CD8-positive, alpha-beta memory T cell (primary cell): Measurements from ENCODE around the gene TAAR9. TPM values are rescaled to one million over a fixed set of nuclear protein-coding genes. Genes with fewer than 3 reads are reported as not detected.

ENCODE experiments used
- CTCF ChIA-PET: fragments of 350-600 bp; sonication (Branson Sonifier 250); formaldehyde crosslinking; loops from one replicate; lab custom pipeline; 2021; ENCODE audit warnings: antibody characterized with exemption; lab: Charles Lee
- POLR2A ChIA-PET: fragments of 350-600 bp; sonication (Branson Sonifier 250); formaldehyde crosslinking; loops from one replicate; lab custom pipeline; 2021; ENCODE audit warnings: antibody characterized with exemption; lab: Charles Lee
- DNase-seq, 5 donors: peaks; one replicate each; pipeline versions ENCODE4 v3.0.0 to v3.0.0-alpha.2; 2020 to 2022; ENCODE audit warnings: mixed read lengths in 1 of 5
- H3K27ac ChIP-seq: one replicate; pipeline ENCODE4 v1.7.0; 2013; ENCODE audit warnings: low read depth, mild to moderate bottlenecking, low read length, moderate library complexity
- H3K27me3 ChIP-seq: 2 replicates; pipeline ENCODE4 v1.7.0; 2013; ENCODE audit warnings: low read length, mild to moderate bottlenecking; ENCODE audit not compliant: insufficient read depth, poor library complexity, severe bottlenecking
- H3K36me3 ChIP-seq: 2 replicates; pipeline ENCODE4 v1.7.0; 2013; ENCODE audit warnings: mild to moderate bottlenecking, low read length, moderate library complexity; ENCODE audit not compliant: insufficient read depth
- H3K4me1 ChIP-seq: 2 replicates; pipeline ENCODE4 v1.7.0; 2013; ENCODE audit warnings: mild to moderate bottlenecking, low read length, moderate library complexity; ENCODE audit not compliant: insufficient read depth
- H3K4me3 ChIP-seq: 2 replicates; pipeline ENCODE4 v1.7.0; 2013; ENCODE audit warnings: mild to moderate bottlenecking, low read length
- H3K9me3 ChIP-seq: 2 replicates; pipeline ENCODE4 v1.7.0; 2013; ENCODE audit warnings: mild to moderate bottlenecking, low read length
- H3K27ac Mint-ChIP-seq, 8 donors: one replicate each; pipeline ENCODE4 v1.8.0; 2020 to 2021; ENCODE audit warnings: mixed read lengths in 8 of 8, mild to moderate bottlenecking in 6 of 8, inconsistent platforms in 3 of 8, moderate library complexity in 3 of 8
- H3K27me3 Mint-ChIP-seq, 2 donors: one replicate each; pipeline ENCODE4 v1.8.0; 2020 to 2021; ENCODE audit warnings: mixed read lengths in 2 of 2, mild to moderate bottlenecking in 1 of 2, moderate library complexity in 1 of 2
- H3K36me3 Mint-ChIP-seq, 3 donors: one replicate each; pipeline ENCODE4 v1.8.0; 2020 to 2021; ENCODE audit warnings: mixed read lengths in 3 of 3, inconsistent platforms in 1 of 3, mild to moderate bottlenecking in 1 of 3
- H3K4me1 Mint-ChIP-seq, 3 donors: one replicate each; pipeline ENCODE4 v1.8.0; 2020 to 2021; ENCODE audit warnings: mixed read lengths in 3 of 3, inconsistent platforms in 1 of 3, mild to moderate bottlenecking in 1 of 3
- H3K4me3 Mint-ChIP-seq, 7 donors: one replicate each; pipeline ENCODE4 v1.8.0; 2020 to 2021; ENCODE audit warnings: mixed read lengths in 7 of 7, mild to moderate bottlenecking in 6 of 7, moderate library complexity in 4 of 7, inconsistent platforms in 2 of 7
- H3K9me3 Mint-ChIP-seq, 5 donors: one replicate each; pipeline ENCODE4 v1.8.0; 2020 to 2022; ENCODE audit warnings: mixed read lengths in 5 of 5, mild to moderate bottlenecking in 3 of 5, moderate library complexity in 2 of 5, inconsistent platforms in 1 of 5
- polyA plus RNA-seq: library from polyadenylated mRNA; unstranded; fragments of 300-500 nt; fragmentation: Illumina TruSeq; gene quantifications from one replicate; pipeline ENCODE4 v1.2.3, GENCODE V29; 2021
- total RNA-seq, 2 experiments: library from RNA; stranded (reverse); gene quantifications; one replicate each; pipeline ENCODE4 v1.2.3, GENCODE V29; 2021

The TAAR9 gene
- total and polyA plus RNA-seq, 3 experiments from 2014 or later = not detected

- POLR2A ChIA-PET = interaction anchor here (1.1 kb wide), 1 partner anchor 17 kb away, joined by 4 read pairs; no protein-coding TSS in a partner anchor
- Mint-ChIP-seq H3K36me3 (peaks cover 18 to 44% (median 37%) of the 10 kb centered on the region in 3 donors), H3K27ac (peak overlapping the region in 1 of 8 donors; percentile 8), H3K9me3 (peaks cover 0 to 2% (median 0%) of the 10 kb centered on the region in 5 donors), H3K4me1 (peaks cover 51 to 65% (median 59%) of the 10 kb centered on the region in 3 donors), H3K4me3 (peak overlapping the region in 2 of 7 donors; percentile 23 to 31), H3K27me3 (no peaks in the 10 kb centered on the region)
- no peak for DNase-seq
- H3K27ac ChIP-seq = no peak overlapping the region
- H3K4me1 ChIP-seq = peaks cover 9% of the 10 kb centered on the region
- CTCF ChIA-PET = interaction anchor here (0.9 to 2.0 kb wide), 4 partner anchors 17 to 1601 kb away, joined by 3 to 5 read pairs (median 4); partner anchors contain the start of gene STX7
- H3K9me3 ChIP-seq = no peaks in the 10 kb centered on the region
- no peaks in the 10 kb centered on the region for H3K27me3 ChIP-seq
- H3K4me3 ChIP-seq = no peak overlapping the region
- H3K36me3 ChIP-seq = no peaks in the 10 kb centered on the region
Observed at GRCh38 chr6:132495604-132496079, 42.4 kb upstream of the TAAR9 start.

DNA sequence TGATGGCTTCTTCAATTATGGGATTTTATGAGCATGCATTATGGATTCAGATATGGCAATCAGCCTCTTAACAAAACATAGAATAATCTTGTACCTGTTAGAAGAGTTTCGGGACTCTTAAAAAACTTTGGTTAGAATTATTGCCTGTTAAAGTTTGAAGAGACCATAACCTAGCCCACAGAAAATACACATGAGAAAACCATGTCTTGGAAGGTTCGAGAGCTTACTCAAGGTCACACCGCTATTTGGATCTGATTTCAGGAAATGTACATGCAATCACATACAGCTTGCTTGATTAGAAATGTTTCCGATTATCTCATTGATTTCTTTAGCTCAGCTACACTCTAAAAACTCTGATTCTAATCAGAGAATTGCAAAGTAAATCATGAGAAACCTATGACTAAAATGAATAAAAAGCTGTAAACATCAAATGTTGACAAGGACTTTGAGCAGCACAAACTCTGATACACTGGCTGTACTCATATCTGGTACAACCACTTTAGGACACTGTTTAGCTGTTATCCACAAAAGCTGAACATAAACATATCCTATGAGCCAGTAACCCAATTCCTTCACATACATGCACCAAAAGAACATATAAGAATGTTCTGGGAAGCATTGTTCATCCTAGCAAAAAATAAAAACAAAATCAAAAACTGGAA lies 41.4 kb upstream of the TAAR9 start:
- H3K4me3 Mint-ChIP-seq = peak overlapping the region in 1 of 7 donors; percentile 4
- H3K27ac ChIP-seq = no peak overlapping the region
- CTCF ChIA-PET = interaction anchor here (1.1 to 2.0 kb wide), 3 partner anchors 16 to 299 kb away, joined by 3 to 5 read pairs (median 4); partner anchors contain the start of gene STX7
- peaks cover 0 to 2% (median 0%) of the 10 kb centered on the region in 5 donors for H3K9me3 Mint-ChIP-seq
- H3K36me3 ChIP-seq = no peaks in the 10 kb centered on the region
- H3K27ac Mint-ChIP-seq = no peak overlapping the region
- no peak for DNase-seq
- H3K4me1 Mint-ChIP-seq = peaks cover 55 to 70% (median 64%) of the 10 kb centered on the region in 3 donors
- no peaks in the 10 kb centered on the region for H3K9me3 ChIP-seq
- no peak overlapping the region for H3K4me3 ChIP-seq
- no peaks in the 10 kb centered on the region for H3K27me3 ChIP-seq
- no peaks in the 10 kb centered on the region for H3K27me3 Mint-ChIP-seq
- peaks cover 22 to 52% (median 42%) of the 10 kb centered on the region in 3 donors for H3K36me3 Mint-ChIP-seq
- H3K4me1 ChIP-seq = peaks cover 2% of the 10 kb centered on the region
- POLR2A ChIA-PET = no interaction called here

DNA sequence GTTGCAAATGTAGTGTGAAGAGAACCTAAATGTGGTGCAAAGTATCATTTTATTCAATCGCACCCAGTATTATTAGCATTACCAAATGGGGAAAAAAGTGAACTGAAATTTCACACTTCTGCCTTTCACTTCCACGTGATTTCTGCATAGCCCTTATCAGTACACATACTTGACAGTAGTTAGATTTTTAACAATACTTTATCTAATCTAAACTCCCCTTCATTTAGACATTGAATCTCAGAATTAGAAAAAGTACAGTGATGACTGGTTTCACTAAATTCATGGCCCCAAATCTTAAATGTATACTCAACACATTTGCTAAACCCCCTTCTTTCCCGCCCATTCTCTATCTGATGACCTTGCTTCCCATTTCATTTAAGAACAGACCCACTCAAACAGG lies 39.4 kb upstream of the TAAR9 start:
- no peak for DNase-seq
- Histone ChIP-seq H3K27ac (no peak overlapping the region), H3K4me3 (no peak overlapping the region), H3K4me1 (no peaks in the 10 kb centered on the region), H3K36me3 (no peaks in the 10 kb centered on the region), H3K9me3 (no peaks in the 10 kb centered on the region), H3K27me3 (no peaks in the 10 kb centered on the region)
- H3K27ac Mint-ChIP-seq = no peak overlapping the region
- peaks cover 55 to 70% (median 64%) of the 10 kb centered on the region in 3 donors for H3K4me1 Mint-ChIP-seq
- no peak overlapping the region for H3K4me3 Mint-ChIP-seq
- CTCF ChIA-PET = no interaction called here
- no peaks in the 10 kb centered on the region for H3K27me3 Mint-ChIP-seq
- POLR2A ChIA-PET = no interaction called here
- peaks cover 0 to 2% (median 0%) of the 10 kb centered on the region in 5 donors for H3K9me3 Mint-ChIP-seq
- H3K36me3 Mint-ChIP-seq = peaks cover 15 to 61% (median 45%) of the 10 kb centered on the region in 3 donors

DNA sequence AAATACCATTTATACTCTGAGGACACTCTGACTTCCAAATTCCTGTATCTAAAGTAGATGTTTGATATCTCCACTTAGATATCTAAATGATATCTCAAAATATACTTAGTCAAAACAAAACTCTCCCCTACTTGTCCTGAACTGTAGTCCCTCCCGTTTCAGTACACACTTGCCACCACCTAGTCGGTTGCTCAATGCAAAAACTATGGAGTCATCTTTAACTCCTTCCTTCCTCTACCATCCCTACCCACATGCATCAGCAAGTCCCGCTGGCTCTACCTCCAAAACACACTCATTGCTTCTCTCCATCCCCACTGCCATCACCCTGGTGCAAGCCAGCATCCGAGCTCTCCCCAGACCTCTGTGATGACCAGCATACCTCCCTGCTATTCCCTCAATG lies 38.3 kb upstream of the TAAR9 start:
- peaks cover 13 to 56% (median 37%) of the 10 kb centered on the region in 3 donors for H3K36me3 Mint-ChIP-seq
- DNase-seq = no peak
- Histone ChIP-seq H3K9me3 (no peaks in the 10 kb centered on the region), H3K36me3 (no peaks in the 10 kb centered on the region), H3K4me1 (no peaks in the 10 kb centered on the region), H3K27ac (no peak overlapping the region), H3K27me3 (no peaks in the 10 kb centered on the region), H3K4me3 (no peak overlapping the region)
- CTCF ChIA-PET = no interaction called here
- no peaks in the 10 kb centered on the region for H3K27me3 Mint-ChIP-seq
- POLR2A ChIA-PET = no interaction called here
- H3K4me1 Mint-ChIP-seq = peaks cover 58 to 70% (median 67%) of the 10 kb centered on the region in 3 donors
- no peak overlapping the region for H3K4me3 Mint-ChIP-seq
- H3K9me3 Mint-ChIP-seq = no peaks in the 10 kb centered on the region
- peak overlapping the region in 5 of 8 donors; percentile 1 to 48 (median 41) for H3K27ac Mint-ChIP-seq

DNA sequence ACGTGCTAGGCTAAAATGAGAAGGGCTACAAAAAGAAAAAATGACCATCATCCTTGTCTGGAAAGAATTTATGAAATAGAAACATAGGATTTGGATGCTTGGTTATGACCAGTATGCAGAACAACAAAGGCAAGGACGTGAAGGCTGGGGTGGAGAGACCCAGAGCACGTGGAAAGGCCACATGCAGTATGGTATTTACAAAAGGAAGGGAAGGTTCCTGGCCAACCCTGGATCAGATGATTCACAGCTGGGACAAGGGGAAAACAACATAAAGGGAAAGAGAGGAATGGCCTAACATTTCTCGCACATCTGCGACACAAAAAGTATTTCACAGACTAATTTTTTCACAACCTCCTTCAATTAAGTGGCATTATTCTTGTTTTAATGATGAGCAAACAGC lies 33.3 kb upstream of the TAAR9 start:
- Mint-ChIP-seq H3K27ac (peak overlapping the region in 1 of 8 donors; percentile 55), H3K36me3 (peaks cover 8 to 51% (median 27%) of the 10 kb centered on the region in 3 donors), H3K9me3 (no peaks in the 10 kb centered on the region), H3K27me3 (no peaks in the 10 kb centered on the region), H3K4me1 (peaks cover 54 to 69% (median 68%) of the 10 kb centered on the region in 3 donors), H3K4me3 (no peak overlapping the region)
- Histone ChIP-seq H3K36me3 (no peaks in the 10 kb centered on the region), H3K4me3 (no peak overlapping the region), H3K4me1 (no peaks in the 10 kb centered on the region), H3K9me3 (no peaks in the 10 kb centered on the region), H3K27me3 (no peaks in the 10 kb centered on the region), H3K27ac (no peak overlapping the region)
- ChIA-PET CTCF (no interaction called here), POLR2A (no interaction called here)
- no peak for DNase-seq

DNA sequence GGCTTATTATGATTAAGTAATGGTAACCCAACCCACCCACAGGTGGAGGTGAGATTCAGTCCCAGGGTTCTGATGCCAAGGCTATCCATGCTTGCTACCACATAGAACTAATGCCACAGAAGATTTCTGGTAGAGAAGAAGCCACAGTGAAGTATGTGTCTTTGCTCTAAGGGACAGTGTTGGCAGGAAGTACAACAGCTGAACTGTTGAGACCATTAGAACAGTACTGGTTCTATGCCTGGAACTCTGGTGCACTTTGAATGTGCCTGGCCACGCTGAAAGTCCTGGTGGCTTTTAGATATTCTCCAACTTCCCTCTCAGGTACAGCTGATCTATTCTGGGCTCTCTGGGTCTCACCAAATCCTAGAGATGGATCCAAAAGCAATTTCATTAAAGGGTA lies 32.9 kb upstream of the TAAR9 start:
- DNase-seq = no peak
- no peaks in the 10 kb centered on the region for H3K9me3 Mint-ChIP-seq
- Histone ChIP-seq H3K27me3 (no peaks in the 10 kb centered on the region), H3K27ac (no peak overlapping the region), H3K4me3 (no peak overlapping the region), H3K4me1 (no peaks in the 10 kb centered on the region), H3K9me3 (no peaks in the 10 kb centered on the region), H3K36me3 (no peaks in the 10 kb centered on the region)
- CTCF ChIA-PET = no interaction called here
- H3K27me3 Mint-ChIP-seq = no peaks in the 10 kb centered on the region
- H3K4me1 Mint-ChIP-seq = peaks cover 52 to 68% (median 67%) of the 10 kb centered on the region in 3 donors
- POLR2A ChIA-PET = no interaction called here
- no peak overlapping the region for H3K4me3 Mint-ChIP-seq
- H3K27ac Mint-ChIP-seq = no peak overlapping the region
- H3K36me3 Mint-ChIP-seq = peaks cover 6 to 47% (median 23%) of the 10 kb centered on the region in 3 donors

- ChIA-PET CTCF (no interaction called here), POLR2A (no interaction called here)
- Histone ChIP-seq H3K4me1 (peaks cover 10% of the 10 kb centered on the region), H3K36me3 (no peaks in the 10 kb centered on the region), H3K27me3 (no peaks in the 10 kb centered on the region), H3K9me3 (no peaks in the 10 kb centered on the region), H3K27ac (no peak overlapping the region), H3K4me3 (no peak overlapping the region)
- H3K4me3 Mint-ChIP-seq = no peak overlapping the region
- peaks cover 55 to 73% (median 70%) of the 10 kb centered on the region in 3 donors for H3K4me1 Mint-ChIP-seq
- peaks cover under 1 to 36% (median 16%) of the 10 kb centered on the region in 3 donors for H3K36me3 Mint-ChIP-seq
- H3K9me3 Mint-ChIP-seq = no peaks in the 10 kb centered on the region
- DNase-seq = no peak
- H3K27ac Mint-ChIP-seq = peak overlapping the region in 1 of 8 donors; percentile 2
- no peaks in the 10 kb centered on the region for H3K27me3 Mint-ChIP-seq
Observed at GRCh38 chr6:132506461-132506860, 31.6 kb upstream of the TAAR9 start.
